ENCODE data around the gene RSPH1.

Gene RSPH1

GRCh38 chr21:42537106-42537742 lies 41.2 kb upstream of the RSPH1 start:
- Histone ChIP-seq H2AFZ (ENCODE audit: low read depth, low read length) (no peak overlapping the region), H3K4me2 (ENCODE audit: insufficient read depth, low read length) (no peak overlapping the region), H3K4me3 (ENCODE audit: low read depth in 1 of 2, low read length in 2 of 2) (no peak overlapping the region), H4K20me1 (ENCODE audit: insufficient read depth, low read length) (peaks cover 12% of the 10 kb centered on the region), H3K4me1 (ENCODE audit: insufficient read depth, low read length) (no peaks in the 10 kb centered on the region), H3K36me3 (ENCODE audit: insufficient read depth, low read length) (peaks cover 4% of the 10 kb centered on the region; the same call in 1 of the 2 replicates), H3K9ac (ENCODE audit: low read depth, low read length) (no peak overlapping the region), H3K27ac (ENCODE audit: low read length) (no peak overlapping the region), H3K9me3 (ENCODE audit: insufficient read depth, low read length, severe bottlenecking) (no peaks in the 10 kb centered on the region), H3K27me3 (ENCODE audit: insufficient read depth, low read length, poor library complexity) (no peaks in the 10 kb centered on the region), H3K79me2 (ENCODE audit: insufficient read depth, low read length) (no peaks in the 10 kb centered on the region)
- DNase-seq (no peak), ATAC-seq (ENCODE audit: insufficient read depth, low read depth) (peak; percentile 53; the same call in 1 of the 3 replicates)
- no peak for TF ChIP-seq EZH2 (IDR thresholded peaks at IDR 0.05; ENCODE audit: borderline replicate concordance, low read depth, low read length, severe bottlenecking)
- peak; percentile 50 for TF ChIP-seq CTCF (IDR thresholded peaks at IDR 0.05; ENCODE audit: borderline replicate concordance, extremely low read depth, low read length, poor library complexity, severe bottlenecking)

- H2AFZ ChIP-seq (ENCODE audit: low read depth, low read length), result no peak overlapping the region
- DNase-seq (no peak), ATAC-seq (ENCODE audit: insufficient read depth, low read depth) (no peak)
- H3K27me3 ChIP-seq (ENCODE audit: insufficient read depth, low read length, poor library complexity), result no peaks in the 10 kb centered on the region
- H3K27ac ChIP-seq (ENCODE audit: low read length), result no peak overlapping the region
- H3K4me3 ChIP-seq (ENCODE audit: low read depth in 1 of 2, low read length in 2 of 2), result no peak overlapping the region
- peaks cover 4% of the 10 kb centered on the region; the same call in 1 of the 2 replicates for H3K36me3 ChIP-seq (ENCODE audit: insufficient read depth, low read length)
- H3K4me1 ChIP-seq (ENCODE audit: insufficient read depth, low read length), result no peaks in the 10 kb centered on the region
- H3K4me2 ChIP-seq (ENCODE audit: insufficient read depth, low read length), result no peak overlapping the region
- no peaks in the 10 kb centered on the region for H3K79me2 ChIP-seq (ENCODE audit: insufficient read depth, low read length)
- no peak overlapping the region for H3K9ac ChIP-seq (ENCODE audit: low read depth, low read length)
- H4K20me1 ChIP-seq (ENCODE audit: insufficient read depth, low read length), result peaks cover 12% of the 10 kb centered on the region
- H3K9me3 ChIP-seq (ENCODE audit: insufficient read depth, low read length, severe bottlenecking), result no peaks in the 10 kb centered on the region
- no peak for TF ChIP-seq CTCF (IDR thresholded peaks at IDR 0.05; ENCODE audit: borderline replicate concordance, extremely low read depth, low read length, poor library complexity, severe bottlenecking)
- no peak for TF ChIP-seq EZH2 (IDR thresholded peaks at IDR 0.05; ENCODE audit: borderline replicate concordance, low read depth, low read length, severe bottlenecking)
Observed at GRCh38 chr21:42536601-42537000, 40.6 kb upstream of the RSPH1 start.

GRCh38 chr21:42535602-42536171 lies 39.7 kb upstream of the RSPH1 start:
- H3K9me3 ChIP-seq (ENCODE audit: insufficient read depth, low read length, severe bottlenecking), result no peaks in the 10 kb centered on the region
- H3K4me1 ChIP-seq (ENCODE audit: insufficient read depth, low read length), result no peaks in the 10 kb centered on the region
- no peak overlapping the region for H2AFZ ChIP-seq (ENCODE audit: low read depth, low read length)
- H3K27me3 ChIP-seq (ENCODE audit: insufficient read depth, low read length, poor library complexity), result no peaks in the 10 kb centered on the region
- no peaks in the 10 kb centered on the region for H3K79me2 ChIP-seq (ENCODE audit: insufficient read depth, low read length)
- no peak overlapping the region for H3K4me3 ChIP-seq (ENCODE audit: low read depth in 1 of 2, low read length in 2 of 2)
- no peak overlapping the region for H3K27ac ChIP-seq (ENCODE audit: low read length)
- TF ChIP-seq EZH2 (IDR thresholded peaks at IDR 0.05; ENCODE audit: borderline replicate concordance, low read depth, low read length, severe bottlenecking) (no peak), CTCF (IDR thresholded peaks at IDR 0.05; ENCODE audit: borderline replicate concordance, extremely low read depth, low read length, poor library complexity, severe bottlenecking) (no peak)
- H3K36me3 ChIP-seq (ENCODE audit: insufficient read depth, low read length), result peaks cover 4% of the 10 kb centered on the region; the same call in 1 of the 2 replicates
- DNase-seq (no peak), ATAC-seq (ENCODE audit: insufficient read depth, low read depth) (no peak)
- no peak overlapping the region for H3K9ac ChIP-seq (ENCODE audit: low read depth, low read length)
- H4K20me1 ChIP-seq (ENCODE audit: insufficient read depth, low read length), result peaks cover 12% of the 10 kb centered on the region
- no peak overlapping the region for H3K4me2 ChIP-seq (ENCODE audit: insufficient read depth, low read length)
